CD4-positive, alpha-beta T cell treated with Interleukin-21 for 1 hour (primary cell): ENCODE data around the gene GIT1.
"Not testable (repeated sequence)": the region's sequence is repeated elsewhere in the genome, so short reads cannot be mapped to it uniquely, and the experiment has no call there.

Source experiments
- DNase-seq: peaks from one replicate; pipeline ENCODE4 v3.0.0-alpha.2; 2020

Gene GIT1

DNA sequence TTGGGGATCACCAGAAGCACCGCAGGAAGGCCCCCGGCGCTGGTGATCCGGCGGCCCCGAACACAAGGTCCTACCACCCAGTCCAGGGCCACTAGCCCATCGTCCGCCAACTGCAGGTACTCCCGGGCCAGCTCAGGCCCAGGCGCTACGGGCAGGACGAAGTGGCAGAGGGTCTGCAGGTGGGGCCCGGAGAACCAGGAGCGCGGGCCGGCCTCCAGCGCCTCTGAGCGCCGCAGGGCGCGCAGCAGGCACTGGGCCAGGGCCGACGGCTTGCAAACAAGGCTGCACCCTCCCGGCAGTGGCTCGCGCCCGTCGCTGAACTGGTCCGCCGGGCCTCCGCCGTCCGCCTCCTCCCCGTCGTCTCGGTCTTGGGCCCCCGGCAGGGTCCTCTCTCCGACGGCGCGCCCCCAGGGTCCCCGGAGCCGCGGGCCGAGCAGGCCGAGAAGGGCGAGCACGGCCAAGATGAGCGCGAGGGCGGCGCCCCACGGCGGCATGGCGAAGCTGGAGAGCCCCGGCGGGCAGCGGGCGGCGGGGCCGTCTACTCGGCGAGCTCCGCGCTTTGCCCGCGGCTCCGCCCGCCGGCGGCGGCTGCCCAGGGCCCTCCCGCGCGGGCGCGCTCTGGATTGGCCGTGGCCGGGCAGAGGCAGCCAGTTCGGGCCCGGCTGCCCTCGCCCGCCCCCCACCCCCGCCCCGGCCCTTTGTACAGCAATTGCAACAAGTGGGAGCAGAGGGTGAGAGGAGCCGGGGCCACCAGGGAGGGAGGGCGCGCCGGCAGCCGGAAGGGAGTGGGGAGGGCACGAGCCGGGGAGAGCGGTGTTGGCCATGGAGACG is 22.8 kb downstream of the GIT1 start, which contains the start of gene ABHD15:
TSS of gene ABHD15 (minus strand) at position 565 of the 831 bp plus-strand sequence. CDS start at position 494, 71 bp downstream.
- peak; percentile 59 for DNase-seq

DNA sequence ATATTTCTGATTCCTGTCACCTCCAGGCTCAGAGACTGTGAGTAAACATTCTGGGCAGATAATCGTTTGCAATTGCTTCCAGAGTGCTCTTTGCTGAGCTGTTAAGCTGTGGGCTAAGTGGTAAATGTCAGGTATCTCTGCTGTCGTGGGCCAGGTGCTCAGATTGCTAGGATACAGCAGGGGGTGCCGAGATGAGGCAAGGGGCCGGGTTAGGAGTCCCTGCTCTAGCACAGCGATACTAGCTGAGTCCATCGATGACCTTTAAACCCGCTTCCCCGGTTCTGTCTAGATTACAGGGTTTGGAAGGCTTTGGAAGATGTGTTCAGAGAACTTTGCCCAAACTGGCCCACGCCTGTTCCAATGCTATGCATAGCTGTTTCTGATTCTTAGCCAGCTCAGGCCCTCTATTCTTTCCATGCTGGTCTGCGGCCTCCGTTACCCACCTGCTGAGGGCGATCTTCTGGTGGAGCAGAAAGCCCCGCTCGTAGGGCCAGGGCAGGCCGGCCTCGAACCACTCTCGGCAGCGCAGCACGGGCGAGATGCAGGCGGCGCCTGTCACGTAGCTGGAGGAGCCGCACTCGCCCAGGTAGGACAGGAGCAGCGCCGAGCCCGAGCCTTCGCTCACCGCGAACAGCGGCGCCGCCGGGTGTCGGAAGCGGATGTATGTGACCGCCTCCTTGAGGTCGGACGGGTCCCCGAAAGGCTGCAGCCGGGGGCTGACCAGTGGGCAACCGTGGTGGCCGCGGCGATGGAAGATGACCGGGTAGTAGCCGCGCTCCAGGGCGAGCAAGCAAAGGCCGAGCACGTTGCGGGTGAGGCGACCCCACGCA is 23.6 kb downstream of the GIT1 start:
- DNase-seq: peak; percentile 63

DNA sequence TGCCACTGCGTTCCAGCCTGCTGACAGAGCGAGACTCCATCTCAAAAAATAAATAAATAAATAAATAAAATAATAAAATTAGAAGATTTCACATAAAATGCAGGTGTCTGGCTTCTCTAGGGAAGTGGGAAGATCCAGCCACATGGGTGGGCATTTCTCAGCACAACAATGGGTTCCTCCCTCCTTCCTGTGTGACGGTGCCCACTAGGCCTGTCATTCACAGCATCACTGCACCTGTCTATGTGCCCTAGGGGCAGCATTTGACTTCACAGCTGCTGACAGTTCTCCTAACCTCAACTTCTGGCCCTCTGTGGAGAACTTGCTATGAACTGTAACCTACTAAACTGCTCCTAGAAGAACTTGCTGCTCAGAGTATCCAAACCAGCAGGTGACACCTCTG is 25.6 kb downstream of the GIT1 start:
- no peak for DNase-seq

DNA sequence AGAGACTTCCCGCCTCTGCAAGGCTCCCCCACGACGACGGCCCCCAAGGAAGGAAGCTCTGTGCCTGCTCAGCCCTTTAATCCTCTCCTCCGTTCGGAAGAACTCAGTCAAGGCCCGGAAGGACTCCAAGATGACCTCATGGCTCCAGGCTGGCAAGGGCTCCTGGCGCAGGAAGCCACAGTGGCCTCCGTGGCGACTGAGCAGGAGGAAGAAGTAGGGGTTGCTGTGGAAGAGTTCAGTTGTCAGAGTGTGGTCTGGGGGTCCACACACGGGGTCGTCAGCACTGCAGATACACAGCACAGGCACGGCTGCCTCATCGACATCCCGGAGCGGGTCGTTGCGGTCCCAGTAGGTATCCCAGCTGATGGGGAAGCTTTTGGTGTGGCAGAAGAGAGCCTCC is 26.8 kb downstream of the GIT1 start:
- no peak for DNase-seq

DNA sequence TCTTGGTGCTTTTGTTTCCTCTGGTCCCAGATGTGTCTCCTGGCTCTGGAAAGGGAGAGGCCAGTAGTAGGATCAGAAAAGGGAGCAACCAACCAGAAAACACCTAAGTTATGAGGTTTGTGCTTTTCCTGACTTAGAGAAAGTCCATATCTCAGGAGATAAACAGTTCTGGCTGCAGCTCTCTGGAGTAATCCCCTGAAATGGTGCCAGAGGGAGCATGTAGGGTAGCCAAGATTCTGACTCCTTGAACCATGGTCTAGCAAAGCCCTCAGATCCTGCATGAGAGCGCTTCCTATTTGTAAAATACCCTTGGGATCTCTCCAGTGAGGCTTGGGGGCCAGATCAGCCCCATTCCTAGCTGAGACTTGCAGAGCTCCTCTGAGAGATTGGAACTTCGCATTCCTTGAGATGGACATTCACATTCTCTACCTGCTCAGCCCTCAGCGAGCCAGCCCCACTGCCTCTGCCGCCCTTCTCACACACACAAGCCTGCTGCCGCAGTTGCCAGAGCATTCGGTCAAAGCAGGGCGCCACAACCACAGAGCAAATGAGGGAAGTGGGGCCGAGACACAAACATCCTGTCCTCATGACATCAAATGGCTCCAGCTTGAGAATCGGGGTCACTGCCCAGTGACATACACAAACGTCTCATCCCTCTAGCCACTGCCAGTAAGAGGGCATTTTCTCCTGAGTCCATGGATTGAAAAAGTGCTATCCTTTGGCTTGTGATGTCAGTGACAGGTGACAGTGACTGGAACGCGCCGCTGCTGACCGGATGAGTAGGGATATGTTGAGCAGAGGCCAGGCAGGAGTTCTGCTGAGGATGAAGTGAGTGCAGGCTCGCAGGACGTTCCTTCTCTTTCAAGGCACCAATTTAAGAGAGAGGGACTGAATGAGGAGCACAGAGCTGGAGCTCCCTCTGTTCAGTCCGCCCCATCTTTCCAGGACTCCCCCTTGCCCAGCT is 27.6 kb downstream of the GIT1 start:
- peak; percentile 24 for DNase-seq

DNA sequence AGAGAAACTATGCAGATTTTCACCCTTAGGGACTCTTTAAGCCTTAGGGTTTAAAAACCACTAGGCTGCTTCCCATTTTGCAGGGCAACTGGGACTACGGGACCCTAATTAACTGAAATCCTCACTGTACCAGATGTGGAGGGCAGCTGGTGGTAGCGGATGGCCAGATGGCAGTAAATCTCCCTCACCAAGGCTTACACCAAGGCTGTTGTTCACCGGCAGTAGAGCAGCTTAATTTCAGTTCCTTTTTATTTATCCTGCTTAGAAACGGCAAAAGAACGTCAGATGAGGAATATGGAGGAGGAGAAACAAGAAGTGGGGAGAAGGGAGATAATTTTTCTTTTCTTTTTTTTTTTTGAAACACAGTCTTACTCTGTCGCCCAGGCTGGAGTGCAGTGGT is 29.1 kb downstream of the GIT1 start:
- DNase-seq: no peak

DNA sequence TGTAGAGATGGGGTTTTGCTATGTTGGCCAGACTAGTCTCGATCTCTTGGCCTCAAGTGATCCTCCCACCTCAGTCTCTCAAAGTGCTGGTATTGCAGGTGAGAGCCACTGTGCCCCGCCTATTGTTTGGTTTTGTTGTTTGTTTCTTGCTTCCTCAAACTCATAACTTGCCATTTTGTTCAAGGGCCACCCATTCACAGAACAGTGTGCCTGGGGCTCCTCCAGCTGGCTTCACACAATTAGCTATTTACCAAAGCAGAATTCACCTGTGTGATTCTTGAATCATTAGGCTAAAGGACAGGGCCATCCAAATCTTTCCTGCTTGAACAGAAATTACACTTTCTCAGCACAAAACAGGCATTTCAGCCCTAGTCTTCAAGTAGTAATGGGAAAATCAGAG is 29.8 kb downstream of the GIT1 start:
- no peak for DNase-seq

DNA sequence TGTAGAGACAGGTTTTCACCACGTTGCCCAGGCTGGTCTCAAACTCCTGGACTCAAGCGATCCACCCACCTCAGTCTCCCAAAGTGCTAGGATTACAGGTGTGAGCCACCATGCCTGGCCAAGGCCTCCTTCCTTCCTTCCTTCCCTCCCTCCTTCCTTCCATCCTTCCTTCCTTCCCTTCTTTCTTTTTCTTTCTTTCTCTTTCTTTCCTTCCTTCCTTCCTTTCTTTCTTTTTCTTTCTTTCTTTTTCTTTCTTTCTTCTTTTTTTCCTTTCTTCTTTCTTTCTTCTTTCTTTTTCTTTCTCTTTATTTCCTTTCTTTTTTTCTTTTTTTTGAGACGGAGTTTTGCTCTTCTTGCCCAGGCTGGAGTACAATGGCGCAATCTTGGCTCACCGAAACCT is 31.3 kb downstream of the GIT1 start:
- not testable (repeated sequence) for DNase-seq

DNA sequence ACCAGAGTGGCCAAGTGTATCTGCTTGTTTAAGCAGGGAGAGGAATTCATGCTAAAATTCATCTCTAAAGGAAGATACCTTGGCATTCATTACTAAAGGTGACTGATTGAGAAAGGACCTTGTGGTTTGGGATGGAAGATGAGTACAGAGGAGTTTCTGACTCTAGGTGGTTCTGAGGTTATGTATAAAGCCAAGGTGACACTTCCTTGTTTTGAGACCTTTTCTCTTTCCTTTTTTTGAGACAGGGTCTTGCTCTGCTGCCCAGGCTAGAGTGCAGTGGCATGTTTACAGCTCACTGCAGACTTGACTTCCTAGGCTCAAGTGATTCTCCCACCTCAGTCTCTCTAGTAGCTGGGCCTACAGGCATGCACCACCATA is 31.7 kb downstream of the GIT1 start:
- DNase-seq: no peak

DNA sequence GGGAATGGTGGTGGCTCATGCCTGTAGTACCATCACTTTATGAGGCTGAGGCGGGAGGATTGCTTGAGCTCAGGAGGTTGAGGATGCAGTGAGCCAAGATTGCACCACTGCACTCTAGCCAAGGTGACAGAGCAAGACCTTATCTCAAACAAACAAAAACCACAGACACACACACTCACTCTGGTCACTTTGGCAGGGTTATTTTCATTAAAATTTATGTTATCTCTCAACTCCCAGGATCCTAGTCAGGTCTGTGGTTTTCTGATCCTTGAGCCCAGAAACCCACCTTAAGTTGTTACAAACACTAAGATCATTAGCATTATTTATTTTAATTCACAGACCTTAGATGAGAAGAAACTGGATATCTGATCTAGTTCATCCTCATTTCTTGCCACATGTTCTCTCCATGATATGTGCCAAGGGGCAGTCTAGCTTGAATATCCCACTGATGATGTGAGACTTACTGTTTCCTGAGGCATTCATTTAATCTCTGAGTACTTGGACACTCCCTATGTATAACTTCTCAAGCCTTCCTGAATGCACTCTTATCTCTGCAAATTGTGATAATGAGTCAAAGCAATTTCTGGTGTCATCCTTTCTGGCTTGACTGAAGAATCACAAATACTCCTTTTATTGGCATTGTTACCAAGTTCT is 32.2 kb downstream of the GIT1 start:
- no peak for DNase-seq

DNA sequence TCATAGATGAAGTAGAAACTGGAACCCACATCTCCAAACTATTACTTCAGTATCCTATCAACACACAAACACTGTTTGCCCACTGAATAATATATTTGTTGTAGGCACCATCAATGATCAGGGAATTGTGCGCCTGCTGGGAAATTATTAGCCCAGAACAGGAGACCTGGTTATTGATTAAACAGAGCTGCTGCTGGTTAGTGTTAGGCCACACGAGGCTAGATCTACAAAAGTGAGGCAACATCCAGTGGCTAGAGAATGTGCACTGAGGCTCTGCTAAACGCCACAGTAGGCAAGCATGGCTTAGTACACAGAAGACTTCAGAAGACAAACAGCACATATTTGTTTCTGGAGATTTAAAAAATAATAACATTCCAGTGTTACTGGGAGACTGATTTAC is 33.6 kb downstream of the GIT1 start:
- no peak for DNase-seq

DNA sequence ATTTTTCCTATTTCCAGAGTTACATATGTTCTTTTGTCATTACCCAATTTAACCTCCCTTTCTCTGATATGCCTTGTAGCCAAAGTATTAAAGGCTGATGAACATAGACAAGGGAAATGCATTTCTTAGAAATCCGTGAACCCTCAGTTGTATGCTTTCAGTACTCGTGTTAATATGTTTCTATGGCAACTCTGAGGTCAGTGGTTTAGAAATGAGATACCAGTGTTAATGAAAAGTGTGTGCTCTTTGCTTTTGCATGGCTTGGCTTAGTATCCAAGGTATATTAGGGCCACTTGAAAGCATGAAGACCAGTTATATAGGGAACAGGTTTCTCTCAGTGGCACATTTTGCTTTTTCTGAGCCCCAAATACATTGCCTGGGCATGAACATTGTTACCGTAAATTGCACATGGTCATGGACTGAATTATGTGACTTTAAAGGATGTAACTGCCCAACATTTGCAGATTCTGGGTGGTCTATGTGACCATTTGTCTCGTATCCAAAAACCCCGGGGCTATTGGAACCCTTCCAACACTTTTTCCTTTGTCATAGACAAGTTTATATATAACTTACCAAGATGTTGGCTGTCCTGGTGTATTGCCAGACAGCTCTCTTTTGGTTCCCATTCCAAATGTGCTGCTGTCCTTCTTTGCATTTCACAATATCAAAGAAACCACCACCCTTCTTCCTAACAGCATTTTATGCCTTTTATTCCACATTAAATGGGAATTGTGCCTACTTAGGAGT is 40.1 kb downstream of the GIT1 start:
- no peak for DNase-seq

DNA sequence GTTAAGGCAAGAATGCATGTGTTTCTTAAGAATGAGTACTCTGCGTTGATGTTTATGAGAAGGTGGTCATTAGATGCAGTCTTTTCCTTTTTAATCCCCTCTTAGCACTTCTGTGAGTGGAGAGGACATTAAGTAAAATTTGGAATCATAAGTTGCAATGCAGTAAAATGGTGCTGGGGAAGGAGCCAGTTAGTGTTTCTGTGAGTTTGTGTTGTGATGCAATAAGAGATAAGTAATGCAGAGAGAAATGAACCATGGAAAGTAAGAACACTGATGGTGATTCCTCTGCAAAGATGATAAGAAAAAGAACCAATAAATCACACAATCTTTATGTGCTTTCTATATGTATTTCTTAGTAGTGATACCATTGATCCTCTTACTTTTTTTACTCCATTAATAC is 42.6 kb downstream of the GIT1 start:
- no peak for DNase-seq

DNA sequence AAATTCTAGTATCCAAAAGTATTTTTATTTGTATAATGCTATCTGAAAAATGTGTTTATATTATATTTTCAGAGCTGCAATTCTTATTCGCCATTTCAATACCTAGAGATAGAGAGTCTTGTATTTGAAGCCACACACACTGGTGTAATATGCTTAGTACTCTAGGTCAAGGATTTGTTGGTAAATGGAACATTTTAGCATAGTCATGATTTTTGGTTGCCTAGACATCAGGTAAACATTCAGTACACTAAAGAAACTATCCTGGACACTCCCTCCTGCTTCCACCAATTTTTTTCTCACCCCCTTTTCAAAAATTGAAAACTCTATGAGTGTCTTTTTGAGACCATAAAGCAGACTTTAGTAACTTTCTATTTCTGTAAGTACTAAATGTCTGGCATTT is 43.4 kb downstream of the GIT1 start:
- DNase-seq: no peak

DNA sequence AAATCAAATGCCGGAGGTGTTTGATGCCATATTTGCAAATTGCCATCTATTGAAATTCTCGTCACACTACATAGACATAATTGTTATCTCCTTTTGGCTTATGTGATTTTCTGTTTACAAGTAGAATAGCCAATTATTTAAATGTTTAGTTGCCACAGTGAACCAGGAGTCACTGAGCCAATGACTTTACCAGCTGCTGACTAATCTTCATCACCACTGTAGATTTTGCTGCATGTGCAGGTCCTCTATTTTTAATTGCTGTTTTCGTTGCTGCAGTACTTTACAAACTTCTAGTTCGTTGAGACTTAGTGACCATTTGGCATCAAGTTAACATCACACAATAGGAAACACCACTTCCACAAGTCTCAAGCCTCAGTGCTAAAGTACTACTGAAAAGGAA is 45.4 kb downstream of the GIT1 start:
- no peak for DNase-seq

DNA sequence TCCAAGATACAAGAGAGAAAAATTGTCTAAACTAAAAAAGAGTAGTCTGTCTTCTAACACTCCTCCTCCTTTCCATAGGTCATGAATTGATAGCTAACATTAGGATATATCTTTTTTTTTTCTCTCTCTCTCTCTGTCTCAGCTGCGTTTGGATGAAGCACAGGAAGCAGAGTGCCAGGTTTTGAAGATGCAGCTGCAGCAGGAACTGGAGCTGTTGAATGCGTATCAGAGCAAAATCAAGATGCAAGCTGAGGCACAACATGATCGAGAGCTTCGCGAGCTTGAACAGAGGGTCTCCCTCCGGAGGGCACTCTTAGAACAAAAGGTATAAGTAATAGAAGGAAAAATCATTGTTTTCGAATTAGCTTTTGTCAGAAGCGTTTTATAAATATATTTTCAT is 55.5 kb downstream of the GIT1 start:
- DNase-seq: no peak

DNA sequence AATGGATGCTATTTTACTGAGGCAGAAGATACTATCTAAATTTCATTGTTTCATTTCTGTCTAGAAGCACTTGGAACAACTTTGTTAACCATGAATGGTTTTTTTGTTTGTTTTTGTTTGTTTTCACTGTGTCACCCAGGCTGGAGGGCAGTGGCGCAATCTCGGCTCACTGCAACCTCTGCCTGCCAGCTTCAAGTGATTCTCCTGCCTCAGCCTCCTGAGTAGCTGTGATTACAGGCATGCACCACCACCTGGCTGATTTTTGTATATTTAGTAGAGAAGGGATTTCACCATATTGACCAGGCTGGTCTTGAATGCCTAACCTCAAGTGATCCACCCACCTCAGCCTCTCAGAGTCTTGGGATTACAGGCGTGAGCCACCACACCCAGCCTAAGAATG is 63.1 kb downstream of the GIT1 start:
- no peak for DNase-seq

DNA sequence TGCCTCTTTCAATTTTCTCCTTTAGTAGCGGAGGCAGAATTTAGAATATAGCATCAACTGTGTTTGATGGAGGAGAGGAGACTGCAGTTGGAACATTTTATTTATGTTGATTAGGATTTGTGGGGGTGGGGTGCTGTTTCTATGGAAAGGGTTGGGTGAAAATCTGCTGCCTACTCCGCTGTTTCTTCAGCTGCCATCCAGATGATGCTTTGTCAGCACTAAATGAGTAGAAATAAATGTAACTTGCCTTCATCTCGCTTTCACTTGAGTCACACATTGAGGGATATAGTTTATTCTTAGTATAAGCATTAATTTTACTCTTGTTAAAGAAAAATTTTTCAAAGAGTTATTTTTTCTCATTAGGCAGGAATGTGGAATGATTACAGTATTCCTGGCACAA is 64.8 kb downstream of the GIT1 start:
- no peak for DNase-seq
